Esophagus muscularis mucosa (tissue), 4 donors: Measurements from ENCODE around the gene DYNC1I1. TPM values are rescaled to one million over a fixed set of nuclear protein-coding genes. Genes with fewer than 3 reads are reported as not detected.

Source experiments
- DNase-seq: peaks from one replicate; pipeline ENCODE4 v3.0.0-alpha.2; 2017; ENCODE audit errors: extremely low spot score
- H3K27ac ChIP-seq, 4 donors: fragments of 200-600 bp; sonication (generic); replicated peaks in 1 of 4; 1 replicate in 3 of 4; 2 replicates in 1 of 4; pipeline ENCODE4 v1.5.1; 2016 to 2019; ENCODE audit warnings: mild to moderate bottlenecking in 1 of 4
- H3K27me3 ChIP-seq, 4 donors: fragments of 200-600 bp; sonication (generic); one replicate each; pipeline versions ENCODE4 v1.5.1 to v1.6.0; 2016 to 2019
- H3K36me3 ChIP-seq, 4 donors: fragments of 200-600 bp; sonication (generic); one replicate each; pipeline ENCODE4 v1.5.1; 2016 to 2019
- H3K4me1 ChIP-seq, 4 donors: fragments of 200-600 bp; sonication (generic); one replicate each; pipeline ENCODE4 v1.5.1; 2016 to 2019
- H3K4me3 ChIP-seq, 4 donors: fragments of 200-600 bp; sonication (generic); 1 replicate in 2 of 4; 2 replicates in 2 of 4; pipeline ENCODE4 v1.5.1; 2016 to 2019; ENCODE audit warnings: mild to moderate bottlenecking in 4 of 4, moderate library complexity in 1 of 4
- H3K9me3 ChIP-seq, 4 donors: fragments of 200-600 bp; sonication (generic); 1 replicate in 3 of 4; 2 replicates in 1 of 4; pipeline ENCODE4 v1.5.1; 2016 to 2019
- EP300 ChIP-seq: sonication (generic); formaldehyde crosslinking; IDR thresholded peaks from one replicate; pipeline ENCODE4 v1.6.1; 2017; ENCODE audit warnings: antibody characterized with exemption
- POLR2A ChIP-seq: fragments of 450-650 bp; IDR thresholded peaks from one replicate; pipeline ENCODE4 v1.6.1; 2017; ENCODE audit warnings: antibody characterized with exemption, moderate library complexity, mild to moderate bottlenecking, low read depth
- POLR2AphosphoS5 ChIP-seq, 2 donors: sonication (generic); formaldehyde crosslinking; IDR thresholded peaks; one replicate each; pipeline ENCODE4 v1.6.1; 2017; ENCODE audit warnings: antibody characterized with exemption in 2 of 2
- WGBS: methylation state at CpG from one replicate; pipeline ENCODE4 v1.1.5; 2018; 5-methylcytosine and 5-hydroxymethylcytosine counted together
- intact Hi-C: fragments of 100-400 bp; cut with DNase I; formaldehyde crosslinking; loops from one replicate; pipeline ENCODE4 v1.15.1; 2023
- total RNA-seq, 4 donors: library from RNA; depleted of rRNA; stranded (reverse); fragments of >200 nt; gene quantifications; one replicate each; pipeline versions ENCODE4 v1.1.0 to v1.2.1, GENCODE V29; 2016
- TF ChIP-seq, protein P1 (sequence below), 3 experiments: fragments of 200-600 bp in 2 of 3; fragments of 450-650 bp in 1 of 3; sonication (generic) in 2 of 3; IDR thresholded peaks; one replicate each; pipeline ENCODE4 v1.5.1; 2017 to 2019; ENCODE audit warnings: antibody characterized with exemption in 3 of 3, mild to moderate bottlenecking in 2 of 3, moderate library complexity in 1 of 3

DYNC1I1 gene
- total RNA-seq, 4 donors from 2014 or later, result 8.7 to 16.4 (median 12.3) TPM

DNA sequence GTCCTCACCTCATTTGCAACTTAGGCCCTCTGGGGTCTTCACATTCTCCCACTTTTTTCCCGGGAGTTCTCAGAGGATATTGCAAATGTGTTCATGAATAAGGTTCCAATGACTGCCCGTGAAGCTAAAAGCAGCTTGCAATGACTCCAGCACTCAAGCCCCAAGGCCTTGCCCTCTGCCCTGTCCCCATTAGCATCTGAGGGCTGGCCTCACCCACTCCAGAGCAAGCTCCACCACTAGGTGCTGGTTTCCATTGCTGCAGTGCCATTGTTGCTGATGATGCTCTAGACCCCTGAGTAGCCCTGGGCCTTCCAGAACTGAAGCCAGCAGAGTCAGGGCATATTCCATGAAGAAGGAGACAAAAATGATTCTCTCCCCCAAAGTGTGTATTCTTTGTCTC is 236.8 kb downstream of the DYNC1I1 start:
- Histone ChIP-seq H3K4me1 (no peaks in the 10 kb centered on the region), H3K9me3 (no peaks in the 10 kb centered on the region), H3K36me3 (no peaks in the 10 kb centered on the region), H3K4me3 (no peak overlapping the region), H3K27me3 (no peaks in the 10 kb centered on the region), H3K27ac (no peak overlapping the region)
- intact Hi-C loops, result no loop called here
- TF ChIP-seq POLR2AphosphoS5 (IDR thresholded peaks at IDR 0.05), result no peak
- no peak for TF ChIP-seq POLR2A
- no peak for TF ChIP-seq EP300
- TF ChIP-seq, protein P1, sequence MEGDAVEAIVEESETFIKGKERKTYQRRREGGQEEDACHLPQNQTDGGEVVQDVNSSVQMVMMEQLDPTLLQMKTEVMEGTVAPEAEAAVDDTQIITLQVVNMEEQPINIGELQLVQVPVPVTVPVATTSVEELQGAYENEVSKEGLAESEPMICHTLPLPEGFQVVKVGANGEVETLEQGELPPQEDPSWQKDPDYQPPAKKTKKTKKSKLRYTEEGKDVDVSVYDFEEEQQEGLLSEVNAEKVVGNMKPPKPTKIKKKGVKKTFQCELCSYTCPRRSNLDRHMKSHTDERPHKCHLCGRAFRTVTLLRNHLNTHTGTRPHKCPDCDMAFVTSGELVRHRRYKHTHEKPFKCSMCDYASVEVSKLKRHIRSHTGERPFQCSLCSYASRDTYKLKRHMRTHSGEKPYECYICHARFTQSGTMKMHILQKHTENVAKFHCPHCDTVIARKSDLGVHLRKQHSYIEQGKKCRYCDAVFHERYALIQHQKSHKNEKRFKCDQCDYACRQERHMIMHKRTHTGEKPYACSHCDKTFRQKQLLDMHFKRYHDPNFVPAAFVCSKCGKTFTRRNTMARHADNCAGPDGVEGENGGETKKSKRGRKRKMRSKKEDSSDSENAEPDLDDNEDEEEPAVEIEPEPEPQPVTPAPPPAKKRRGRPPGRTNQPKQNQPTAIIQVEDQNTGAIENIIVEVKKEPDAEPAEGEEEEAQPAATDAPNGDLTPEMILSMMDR (IDR thresholded peaks at IDR 0.05), result no peak
- WGBS, result 88% methylated on average over 2 of the region's 2 CpGs
- no peak for DNase-seq

DNA sequence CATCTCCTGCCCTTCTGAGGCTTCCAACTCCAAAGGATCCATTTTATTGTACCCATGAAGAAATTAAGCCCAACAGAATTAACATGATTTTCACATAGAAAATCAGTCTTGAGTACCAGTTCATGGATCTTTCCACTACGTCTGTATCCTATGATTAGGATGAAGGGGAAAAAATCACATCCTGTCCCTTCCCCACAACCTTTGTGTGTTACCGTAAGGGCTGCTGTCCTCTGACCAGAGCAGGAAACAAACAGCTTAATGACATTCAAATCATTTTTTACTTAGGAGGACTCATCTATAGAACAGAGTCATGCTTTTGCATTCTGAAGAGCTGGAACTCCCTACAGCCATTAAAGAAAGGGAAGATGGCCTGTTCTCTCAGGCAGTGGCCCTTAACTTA is 241.5 kb downstream of the DYNC1I1 start:
- Histone ChIP-seq H3K27ac (no peak overlapping the region), H3K4me1 (no peaks in the 10 kb centered on the region), H3K4me3 (no peak overlapping the region), H3K36me3 (no peaks in the 10 kb centered on the region), H3K27me3 (no peaks in the 10 kb centered on the region), H3K9me3 (no peaks in the 10 kb centered on the region)
- TF ChIP-seq, protein P1 (IDR thresholded peaks at IDR 0.05), result no peak
- TF ChIP-seq POLR2A (no peak), POLR2AphosphoS5 (IDR thresholded peaks at IDR 0.05) (no peak), EP300 (no peak)
- WGBS, result 75% methylated on average over 2 of the region's 2 CpGs
- DNase-seq, result no peak
- intact Hi-C loops, result no loop called here

DNA sequence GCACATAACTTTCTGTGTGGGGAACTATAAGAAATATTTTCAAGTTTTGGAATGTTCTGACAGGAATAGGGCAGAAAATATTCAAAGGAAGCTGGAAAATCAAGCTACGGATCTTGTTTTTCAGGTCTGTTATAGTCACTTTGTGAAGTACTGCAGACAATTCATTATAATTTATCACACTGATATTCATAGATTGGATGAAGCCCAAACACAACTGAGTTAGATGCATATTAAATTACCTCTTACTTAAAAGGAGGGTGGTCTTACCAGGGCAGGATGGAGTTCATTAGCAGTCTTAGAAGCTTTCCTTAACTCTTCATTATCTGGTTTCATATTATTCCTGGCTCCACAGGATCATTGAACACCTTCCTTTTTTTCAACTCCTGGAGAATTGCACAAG is 242.3 kb downstream of the DYNC1I1 start:
- Histone ChIP-seq H3K4me3 (no peak overlapping the region), H3K36me3 (no peaks in the 10 kb centered on the region), H3K27me3 (no peaks in the 10 kb centered on the region), H3K27ac (no peak overlapping the region), H3K4me1 (no peaks in the 10 kb centered on the region), H3K9me3 (no peaks in the 10 kb centered on the region)
- no peak for DNase-seq
- intact Hi-C loops, result no loop called here
- WGBS, result 70% methylated on average over 1 of the region's 1 CpG
- TF ChIP-seq POLR2AphosphoS5 (IDR thresholded peaks at IDR 0.05), result no peak
- TF ChIP-seq EP300, result no peak
- TF ChIP-seq, protein P1 (IDR thresholded peaks at IDR 0.05), result no peak
- TF ChIP-seq POLR2A, result no peak

DNA sequence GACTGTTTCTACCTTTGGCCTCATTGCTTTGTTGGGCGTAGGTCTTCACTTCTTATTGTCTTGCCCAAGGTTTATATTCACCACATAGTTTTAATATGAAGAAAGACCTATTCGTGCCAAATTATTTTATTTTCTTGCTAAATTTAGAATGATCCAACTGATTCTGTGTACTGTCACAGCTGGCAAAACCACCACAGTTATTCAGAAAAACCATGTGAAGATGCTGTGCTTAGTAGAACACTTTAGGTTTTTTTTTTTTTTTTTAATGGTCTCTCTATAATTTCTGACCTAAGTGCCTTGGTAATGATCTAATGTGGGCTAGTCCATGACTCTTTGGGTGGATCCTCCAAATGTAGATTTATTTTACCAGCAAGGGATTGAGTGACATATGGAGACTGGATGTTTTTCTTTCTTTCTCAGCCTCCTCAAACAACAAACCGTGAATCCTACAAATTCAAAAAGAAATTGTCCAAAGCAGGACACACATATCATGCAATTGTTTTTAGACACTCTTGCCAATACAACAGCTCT is 243.8 kb downstream of the DYNC1I1 start:
- Histone ChIP-seq H3K4me3 (no peak overlapping the region), H3K4me1 (no peaks in the 10 kb centered on the region), H3K36me3 (no peaks in the 10 kb centered on the region), H3K27me3 (no peaks in the 10 kb centered on the region), H3K9me3 (no peaks in the 10 kb centered on the region), H3K27ac (no peak overlapping the region)
- DNase-seq, result no peak
- WGBS, result 80% methylated on average over 3 of the region's 3 CpGs
- intact Hi-C loops, result no loop called here
- TF ChIP-seq EP300 (no peak), POLR2A (no peak), POLR2AphosphoS5 (IDR thresholded peaks at IDR 0.05) (no peak)
- TF ChIP-seq, protein P1 (IDR thresholded peaks at IDR 0.05), result no peak

DNA sequence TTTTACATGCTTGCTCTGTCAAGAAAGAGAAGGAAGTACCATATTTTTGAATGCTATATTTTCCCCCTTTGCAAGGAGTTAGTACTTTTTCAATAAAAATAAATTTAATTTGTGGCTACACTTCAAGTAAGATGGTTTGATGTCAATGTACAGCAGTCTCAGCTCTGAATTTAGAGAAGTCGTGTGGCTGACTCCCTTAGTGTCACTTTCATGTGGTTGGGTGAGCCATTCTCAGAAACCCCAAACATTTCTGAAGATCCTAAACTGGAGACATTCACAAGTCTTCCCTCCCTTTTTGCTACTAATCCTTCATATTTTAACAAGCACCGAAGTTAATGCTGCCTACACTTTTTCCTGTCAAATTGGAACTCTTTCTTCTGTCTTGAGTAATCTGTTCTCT is 244.4 kb downstream of the DYNC1I1 start:
- DNase-seq, result no peak
- no peak for TF ChIP-seq EP300
- H3K27me3 ChIP-seq, result no peaks in the 10 kb centered on the region

More for the DNA sequence above, 244.4 kb downstream of the DYNC1I1 start:
- intact Hi-C loops, result no loop called here
- H3K27ac ChIP-seq, result no peak overlapping the region
- WGBS, result 53% methylated on average over 2 of the region's 2 CpGs
- H3K4me3 ChIP-seq, result no peak overlapping the region
- H3K9me3 ChIP-seq, result no peaks in the 10 kb centered on the region
- H3K4me1 ChIP-seq, result no peaks in the 10 kb centered on the region
- H3K36me3 ChIP-seq, result no peaks in the 10 kb centered on the region
